Hepatocyte (in vitro differentiated cells): ENCODE data around the gene PMCH. TPM values are rescaled to one million over a fixed set of nuclear protein-coding genes. Genes with fewer than 3 reads are reported as not detected.
"Not testable (repeated sequence)": the region's sequence is repeated elsewhere in the genome, so short reads cannot be mapped to it uniquely, and the experiment has no call there.

Source experiments
- DNase-seq: peaks from one replicate; pipeline ENCODE4 v3.0.0-alpha.2; 2016; ENCODE audit warnings: low spot score
- H2AFZ ChIP-seq: fragments of 200-600 bp; sonication (generic); 2 replicates; pipeline ENCODE4 v1.6.0; 2016; ENCODE audit warnings: antibody characterized with exemption, mild to moderate bottlenecking
- H3K27ac ChIP-seq: fragments of 200-600 bp; sonication (generic); 2 replicates; pipeline ENCODE4 v1.5.1; 2016; ENCODE audit warnings: mild to moderate bottlenecking
- H3K27me3 ChIP-seq: fragments of 200-600 bp; sonication (generic); 2 replicates; pipeline ENCODE4 v1.6.1; 2016
- H3K36me3 ChIP-seq: fragments of 200-600 bp; sonication (generic); replicated peaks from 2 replicates; pipeline ENCODE4 v1.5.1; 2016; ENCODE audit warnings: low read depth; ENCODE audit not compliant: insufficient read depth
- H3K4me1 ChIP-seq: fragments of 200-600 bp; sonication (generic); 2 replicates; pipeline ENCODE4 v1.5.1; 2016; ENCODE audit warnings: mild to moderate bottlenecking, moderate library complexity; ENCODE audit not compliant: insufficient read depth
- H3K4me2 ChIP-seq: fragments of 200-600 bp; sonication (generic); 2 replicates; pipeline ENCODE4 v1.6.0; 2016
- H3K4me3 ChIP-seq: fragments of 200-600 bp; sonication (generic); 2 replicates; pipeline ENCODE4 v1.5.1; 2016; ENCODE audit warnings: mild to moderate bottlenecking
- H3K79me2 ChIP-seq: fragments of 200-600 bp; sonication (generic); 2 replicates; pipeline ENCODE4 v1.6.0; 2017; ENCODE audit warnings: mild to moderate bottlenecking
- H3K9me2 ChIP-seq: fragments of 200-600 bp; sonication (generic); replicated peaks from 2 replicates; pipeline ENCODE4 v1.6.0; 2017; ENCODE audit warnings: mild to moderate bottlenecking; ENCODE audit not compliant: insufficient read depth
- H3K9me3 ChIP-seq: fragments of 200-600 bp; sonication (generic); 2 replicates; pipeline ENCODE4 v1.5.1; 2016; ENCODE audit warnings: low read depth, mild to moderate bottlenecking
- H4K20me1 ChIP-seq: fragments of 200-600 bp; sonication (generic); 2 replicates; pipeline ENCODE4 v1.6.0; 2016; ENCODE audit warnings: mild to moderate bottlenecking; ENCODE audit not compliant: insufficient read depth, poor library complexity, severe bottlenecking
- EZH2 ChIP-seq: fragments of 200-600 bp; sonication (generic); IDR thresholded peaks from 2 replicates; pipeline ENCODE4 v1.6.1; 2016; ENCODE audit warnings: antibody characterized with exemption, mild to moderate bottlenecking, borderline replicate concordance
- EZH2phosphoT487 ChIP-seq: fragments of 200-600 bp; sonication (generic); IDR thresholded peaks from one replicate; pipeline ENCODE4 v1.6.1; 2018; ENCODE audit warnings: antibody characterized with exemption, mild to moderate bottlenecking, low read depth, moderate library complexity; ENCODE audit not compliant: unreplicated experiment, severe bottlenecking
- WGBS: methylation state at CpG from one replicate; pipeline ENCODE4 v1.1.6; 2016; ENCODE audit warnings: low lambda C conversion rate; ENCODE audit errors: missing lambda C conversion rate; 5-methylcytosine and 5-hydroxymethylcytosine counted together
- polyA plus RNA-seq: library from polyadenylated mRNA; unstranded; fragments of >200 nt; fragmentation: Nextera tagmentation; extraction: Ambion mirVana; gene quantifications from 2 replicates; pipeline ENCODE4 v1.2.1, GENCODE V29; 2016
- total RNA-seq: library from RNA; depleted of rRNA; stranded (reverse); fragments of >200 nt; gene quantifications from 2 replicates; pipeline ENCODE4 v1.2.3, GENCODE V29; 2014
- TF ChIP-seq, protein P1 (sequence below): fragments of 200-600 bp; sonication (generic); IDR thresholded peaks from 2 replicates; pipeline ENCODE4 v1.5.1; 2016; ENCODE audit warnings: antibody characterized with exemption, mild to moderate bottlenecking; ENCODE audit not compliant: poor library complexity

PMCH gene, protein sequence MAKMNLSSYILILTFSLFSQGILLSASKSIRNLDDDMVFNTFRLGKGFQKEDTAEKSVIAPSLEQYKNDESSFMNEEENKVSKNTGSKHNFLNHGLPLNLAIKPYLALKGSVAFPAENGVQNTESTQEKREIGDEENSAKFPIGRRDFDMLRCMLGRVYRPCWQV
- total RNA-seq, result 1.3 TPM in 1 of 2 replicates, not detected in the other
- not detected in 2 replicates for polyA plus RNA-seq

DNA sequence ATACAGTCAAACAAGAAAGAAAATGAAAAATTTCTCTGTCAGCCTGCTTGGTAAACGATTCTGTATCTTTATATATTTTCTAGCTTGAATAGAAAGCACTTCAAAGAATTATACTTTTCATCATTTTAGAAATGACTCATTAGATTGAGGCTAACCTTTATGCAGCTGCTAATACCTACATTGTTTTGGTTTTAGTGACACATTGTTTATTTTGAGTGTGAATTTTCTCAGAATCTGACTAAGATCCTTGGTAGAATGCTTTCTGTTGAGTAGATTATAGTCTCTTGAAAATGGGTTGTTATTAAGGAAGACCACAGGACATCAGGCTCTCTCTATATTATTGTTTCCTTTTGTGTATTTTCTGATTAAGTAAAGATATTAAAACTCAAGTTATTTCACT is at the start of gene PMCH:
PMCH (minus strand) TSS at position 45 of the 400 bp plus-strand sequence. CDS start 63 bp downstream, outside the sequence.
- no peaks in the 10 kb centered on the region for H3K36me3 ChIP-seq
- H3K9me3 ChIP-seq, result no peaks in the 10 kb centered on the region
- no peak within 1 kb of the TSS for H3K27ac ChIP-seq
- no peaks in the 10 kb centered on the region for H3K4me1 ChIP-seq
- H3K79me2 ChIP-seq, result no peaks in the 10 kb centered on the region
- TF ChIP-seq, protein P1, sequence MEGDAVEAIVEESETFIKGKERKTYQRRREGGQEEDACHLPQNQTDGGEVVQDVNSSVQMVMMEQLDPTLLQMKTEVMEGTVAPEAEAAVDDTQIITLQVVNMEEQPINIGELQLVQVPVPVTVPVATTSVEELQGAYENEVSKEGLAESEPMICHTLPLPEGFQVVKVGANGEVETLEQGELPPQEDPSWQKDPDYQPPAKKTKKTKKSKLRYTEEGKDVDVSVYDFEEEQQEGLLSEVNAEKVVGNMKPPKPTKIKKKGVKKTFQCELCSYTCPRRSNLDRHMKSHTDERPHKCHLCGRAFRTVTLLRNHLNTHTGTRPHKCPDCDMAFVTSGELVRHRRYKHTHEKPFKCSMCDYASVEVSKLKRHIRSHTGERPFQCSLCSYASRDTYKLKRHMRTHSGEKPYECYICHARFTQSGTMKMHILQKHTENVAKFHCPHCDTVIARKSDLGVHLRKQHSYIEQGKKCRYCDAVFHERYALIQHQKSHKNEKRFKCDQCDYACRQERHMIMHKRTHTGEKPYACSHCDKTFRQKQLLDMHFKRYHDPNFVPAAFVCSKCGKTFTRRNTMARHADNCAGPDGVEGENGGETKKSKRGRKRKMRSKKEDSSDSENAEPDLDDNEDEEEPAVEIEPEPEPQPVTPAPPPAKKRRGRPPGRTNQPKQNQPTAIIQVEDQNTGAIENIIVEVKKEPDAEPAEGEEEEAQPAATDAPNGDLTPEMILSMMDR, result no peak
- H3K27me3 ChIP-seq, result no peaks in the 10 kb centered on the region
- WGBS, result 77% methylated on average over 1 of the region's 1 CpG
- H2AFZ ChIP-seq, result no peak within 1 kb of the TSS
- no peak for DNase-seq
- no peak within 1 kb of the TSS for H3K4me2 ChIP-seq
- H3K9me2 ChIP-seq, result no peaks in the 10 kb centered on the region
- no peaks in the 10 kb centered on the region for H4K20me1 ChIP-seq
- H3K4me3 ChIP-seq, result no peak within 1 kb of the TSS

DNA sequence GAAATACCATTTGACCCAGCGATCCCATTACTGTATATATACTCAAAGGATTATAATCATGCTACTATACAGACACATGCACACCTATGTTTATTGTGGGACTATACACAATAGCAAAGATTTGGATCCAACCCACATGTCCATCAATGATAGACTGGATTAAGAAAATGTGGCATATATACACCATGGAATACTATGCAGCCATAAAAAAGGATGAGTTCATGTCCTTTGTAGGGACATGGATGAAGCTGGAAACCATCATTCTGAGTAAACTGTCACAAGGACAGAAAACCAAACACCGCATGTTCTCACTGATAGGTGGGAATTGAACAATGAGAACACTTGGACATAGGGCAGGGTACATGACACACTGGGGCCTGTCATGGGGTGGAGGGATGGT is 43.2 kb upstream of the PMCH start:
- not testable (repeated sequence) for H3K4me2 ChIP-seq, H3K27ac ChIP-seq, H3K9me2 ChIP-seq, H3K4me1 ChIP-seq, H4K20me1 ChIP-seq, DNase-seq, H3K9me3 ChIP-seq, H3K36me3 ChIP-seq, H3K27me3 ChIP-seq, H3K4me3 ChIP-seq, H3K79me2 ChIP-seq, H2AFZ ChIP-seq
- 96% methylated on average over 2 of the region's 2 CpGs for WGBS

DNA sequence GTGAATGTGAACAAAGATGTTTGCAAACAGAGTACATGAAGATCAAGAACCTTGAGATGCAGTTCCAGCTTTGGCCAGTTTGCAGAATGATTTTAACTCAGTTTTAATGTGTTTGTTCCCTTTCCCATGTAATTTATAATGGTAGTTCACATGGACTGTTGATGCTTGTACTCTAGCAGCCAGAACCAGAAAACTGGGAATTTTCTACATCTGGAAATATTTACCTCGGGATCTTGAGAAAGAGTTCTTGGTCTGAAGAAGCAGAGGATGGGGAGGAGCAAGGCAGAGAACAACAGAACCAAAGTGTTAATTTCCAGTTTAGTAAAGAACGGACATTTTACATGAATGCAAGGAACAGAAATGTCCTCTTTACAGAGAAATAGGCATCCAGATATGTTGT is 37.0 kb upstream of the PMCH start:
- Histone ChIP-seq H3K9me3 (no peaks in the 10 kb centered on the region), H3K27ac (no peak overlapping the region), H2AFZ (no peak overlapping the region), H3K4me3 (no peak overlapping the region), H4K20me1 (no peaks in the 10 kb centered on the region), H3K36me3 (no peaks in the 10 kb centered on the region), H3K27me3 (no peaks in the 10 kb centered on the region), H3K79me2 (no peaks in the 10 kb centered on the region), H3K4me1 (no peaks in the 10 kb centered on the region), H3K9me2 (no peaks in the 10 kb centered on the region), H3K4me2 (no peak overlapping the region)
- no peak for DNase-seq
- TF ChIP-seq EZH2phosphoT487 (no peak), EZH2 (no peak)
- TF ChIP-seq, protein P1, result no peak
- 87% methylated on average over 2 of the region's 2 CpGs for WGBS

DNA sequence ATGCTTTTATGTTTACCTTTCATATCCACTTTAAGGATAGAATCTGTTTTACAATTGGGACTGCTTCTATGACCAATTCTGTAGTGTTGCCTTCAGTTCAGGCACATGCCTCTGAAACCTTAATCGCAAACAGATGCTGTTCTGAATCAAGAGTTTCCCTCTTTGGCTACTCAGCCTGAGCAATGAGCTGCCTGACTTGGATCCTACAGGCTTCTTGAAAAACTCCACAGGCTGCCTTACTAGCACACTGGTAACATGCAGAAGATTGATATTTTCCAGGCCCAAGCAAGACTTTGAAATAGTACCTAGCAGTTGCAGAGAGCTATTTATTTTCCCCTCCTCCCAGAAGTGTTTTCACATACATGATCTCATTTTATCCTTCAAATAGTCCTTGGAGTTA is 34.8 kb upstream of the PMCH start:
- no peak for TF ChIP-seq EZH2phosphoT487
- TF ChIP-seq, protein P1, result no peak
- no peak for TF ChIP-seq EZH2
- no peaks in the 10 kb centered on the region for H3K79me2 ChIP-seq
- no peaks in the 10 kb centered on the region for H4K20me1 ChIP-seq
- H3K9me3 ChIP-seq, result no peaks in the 10 kb centered on the region
- H2AFZ ChIP-seq, result no peak overlapping the region
- peak overlapping the region; percentile 54 for H3K27ac ChIP-seq
- no peaks in the 10 kb centered on the region for H3K9me2 ChIP-seq
- no peaks in the 10 kb centered on the region for H3K36me3 ChIP-seq
- H3K27me3 ChIP-seq, result no peaks in the 10 kb centered on the region
- H3K4me2 ChIP-seq, result no peak overlapping the region
- H3K4me3 ChIP-seq, result no peak overlapping the region
- DNase-seq, result peak; percentile 14
- H3K4me1 ChIP-seq, result no peaks in the 10 kb centered on the region
- 45% methylated on average over 1 of the region's 1 CpG for WGBS
